Ishikawa (cell line): ENCODE measurements around the gene STAMBP.

Experiments
- CEBPB ChIP-seq: IDR thresholded peaks from 2 replicates; pipeline ENCODE4 v1.6.1; 2012
- CREB1 ChIP-seq: IDR thresholded peaks from 2 replicates; pipeline ENCODE4 v1.6.1; 2012; ENCODE audit warnings: low read depth
- EGR1 ChIP-seq: IDR thresholded peaks from 2 replicates; pipeline ENCODE4 v1.6.1; 2012
- EP300 ChIP-seq: IDR thresholded peaks from 2 replicates; pipeline ENCODE4 v1.6.1; 2012; ENCODE audit warnings: borderline replicate concordance
- FOXM1 ChIP-seq: IDR thresholded peaks from 2 replicates; pipeline ENCODE4 v1.6.1; 2012; ENCODE audit warnings: low read depth, borderline replicate concordance
- MAX ChIP-seq: IDR thresholded peaks from 2 replicates; pipeline ENCODE4 v1.6.1; 2012
- NFIC ChIP-seq: IDR thresholded peaks from 2 replicates; pipeline ENCODE4 v1.6.1; 2012
- RAD21 ChIP-seq: IDR thresholded peaks from 2 replicates; pipeline ENCODE4 v1.6.1; 2012; ENCODE audit warnings: low read depth
- REST ChIP-seq: IDR thresholded peaks from 2 replicates; pipeline ENCODE4 v1.6.1; 2012; ENCODE audit warnings: low read depth, mild to moderate bottlenecking
- TAF1 ChIP-seq: IDR thresholded peaks from 2 replicates; pipeline ENCODE4 v1.6.1; 2012; ENCODE audit warnings: low read depth, mild to moderate bottlenecking
- TCF12 ChIP-seq: IDR thresholded peaks from 2 replicates; pipeline ENCODE4 v1.6.1; 2012; ENCODE audit warnings: low read depth
- TEAD4 ChIP-seq: IDR thresholded peaks from 2 replicates; pipeline ENCODE4 v1.6.1; 2012
- USF1 ChIP-seq: IDR thresholded peaks from 2 replicates; pipeline ENCODE4 v1.6.1; 2012
- YY1 ChIP-seq: IDR thresholded peaks from 2 replicates; pipeline ENCODE4 v1.6.1; 2012; ENCODE audit warnings: low read depth
- ZBTB7A ChIP-seq: IDR thresholded peaks from 2 replicates; pipeline ENCODE4 v1.6.1; 2012; ENCODE audit warnings: low read depth

The STAMBP gene

GRCh38 chr2:73822276-73822675 is 6.5 kb upstream of the STAMBP start:
- no peak for TF ChIP-seq REST

- TF ChIP-seq MAX (no peak), USF1 (no peak), ZBTB7A (no peak), EGR1 (no peak), TAF1 (no peak), YY1 (no peak), CREB1 (no peak), TEAD4 (no peak), EP300 (no peak), REST (no peak), CEBPB (no peak), NFIC (no peak)
Measured at GRCh38 chr2:73822991-73823390, 5.8 kb upstream of the STAMBP start.

- TF ChIP-seq MAX (no peak), CEBPB (no peak), RAD21 (no peak), REST (no peak), NFIC (no peak), CREB1 (no peak), EGR1 (no peak), TAF1 (no peak), USF1 (no peak), TEAD4 (no peak), EP300 (no peak), ZBTB7A (no peak), FOXM1 (no peak), TCF12 (no peak), YY1 (no peak)
Measured at GRCh38 chr2:73823416-73823815, 5.3 kb upstream of the STAMBP start.

GRCh38 chr2:73823916-73824523 is 4.7 kb upstream of the STAMBP start:
- TF ChIP-seq TCF12: no peak
- peak; percentile 91 for TF ChIP-seq RAD21

- TF ChIP-seq TCF12: no peak
- TF ChIP-seq ZBTB7A: no peak
Measured at GRCh38 chr2:73825408-73825807, 3.4 kb upstream of the STAMBP start.

GRCh38 chr2:73827018-73827417 is 1.7 kb upstream of the STAMBP start:
- peak; percentile 34; the same call in 1 of the 2 replicates for TF ChIP-seq RAD21
- no peak for TF ChIP-seq EP300
